ENCODE data around the gene CIRBP.

GRCh38 chr19:1294688-1295087 is 25.6 kb downstream of the CIRBP start:
- TF ChIP-seq CTCF (IDR thresholded peaks at IDR 0.05; ENCODE audit: low read depth, low read length, missing input control), result no peak
- no peak for TF ChIP-seq GABPA (IDR thresholded peaks at IDR 0.05 in 1 of 2, conservative IDR thresholded peaks at IDR 0.05 in 1 of 2)
- TF ChIP-seq RXRA (IDR thresholded peaks at IDR 0.05), result no peak
- no peak for TF ChIP-seq TAF1 (conservative IDR thresholded peaks at IDR 0.05)
- no peak for TF ChIP-seq SP1 (IDR thresholded peaks at IDR 0.05)
- TF ChIP-seq, protein P1, sequence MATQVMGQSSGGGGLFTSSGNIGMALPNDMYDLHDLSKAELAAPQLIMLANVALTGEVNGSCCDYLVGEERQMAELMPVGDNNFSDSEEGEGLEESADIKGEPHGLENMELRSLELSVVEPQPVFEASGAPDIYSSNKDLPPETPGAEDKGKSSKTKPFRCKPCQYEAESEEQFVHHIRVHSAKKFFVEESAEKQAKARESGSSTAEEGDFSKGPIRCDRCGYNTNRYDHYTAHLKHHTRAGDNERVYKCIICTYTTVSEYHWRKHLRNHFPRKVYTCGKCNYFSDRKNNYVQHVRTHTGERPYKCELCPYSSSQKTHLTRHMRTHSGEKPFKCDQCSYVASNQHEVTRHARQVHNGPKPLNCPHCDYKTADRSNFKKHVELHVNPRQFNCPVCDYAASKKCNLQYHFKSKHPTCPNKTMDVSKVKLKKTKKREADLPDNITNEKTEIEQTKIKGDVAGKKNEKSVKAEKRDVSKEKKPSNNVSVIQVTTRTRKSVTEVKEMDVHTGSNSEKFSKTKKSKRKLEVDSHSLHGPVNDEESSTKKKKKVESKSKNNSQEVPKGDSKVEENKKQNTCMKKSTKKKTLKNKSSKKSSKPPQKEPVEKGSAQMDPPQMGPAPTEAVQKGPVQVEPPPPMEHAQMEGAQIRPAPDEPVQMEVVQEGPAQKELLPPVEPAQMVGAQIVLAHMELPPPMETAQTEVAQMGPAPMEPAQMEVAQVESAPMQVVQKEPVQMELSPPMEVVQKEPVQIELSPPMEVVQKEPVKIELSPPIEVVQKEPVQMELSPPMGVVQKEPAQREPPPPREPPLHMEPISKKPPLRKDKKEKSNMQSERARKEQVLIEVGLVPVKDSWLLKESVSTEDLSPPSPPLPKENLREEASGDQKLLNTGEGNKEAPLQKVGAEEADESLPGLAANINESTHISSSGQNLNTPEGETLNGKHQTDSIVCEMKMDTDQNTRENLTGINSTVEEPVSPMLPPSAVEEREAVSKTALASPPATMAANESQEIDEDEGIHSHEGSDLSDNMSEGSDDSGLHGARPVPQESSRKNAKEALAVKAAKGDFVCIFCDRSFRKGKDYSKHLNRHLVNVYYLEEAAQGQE (IDR thresholded peaks at IDR 0.05), result no peak
- no peak for TF ChIP-seq HNF4G (IDR thresholded peaks at IDR 0.05)
- TF ChIP-seq ZBTB33 (IDR thresholded peaks at IDR 0.05), result no peak
- TF ChIP-seq EGR1 (IDR thresholded peaks at IDR 0.05; ENCODE audit: low read depth in 2 of 2), result no peak
- TF ChIP-seq RAD21 (IDR thresholded peaks at IDR 0.05), result no peak

Data from liver (tissue), 3 donors.